GM12864 (cell line): ENCODE measurements around the gene ATG9B.
"Not testable (repeated sequence)": the region's sequence is repeated elsewhere in the genome, so short reads cannot be mapped to it uniquely, and the experiment has no call there.

ENCODE experiments used
- DNase-seq: peaks from one replicate; pipeline ENCODE4 v3.0.0-alpha.2; 2011; ENCODE audit warnings: low read depth
- H3K4me3 ChIP-seq: 2 replicates; pipeline ENCODE4 v1.5.1; 2011; ENCODE audit warnings: mild to moderate bottlenecking, low read depth, low read length, control low read depth
- CTCF ChIP-seq: IDR thresholded peaks from 2 replicates; pipeline ENCODE4 v1.5.1; 2011; ENCODE audit warnings: low read depth, mild to moderate bottlenecking, moderate library complexity, low read length, control low read depth, inconsistent platforms; ENCODE audit errors: missing control alignments

ATG9B gene

GRCh38 chr7:151013733-151014497 is 10.4 kb downstream of the ATG9B start:
- peak; percentile 40 for TF ChIP-seq CTCF
- H3K4me3 ChIP-seq: peak overlapping the region; percentile 54
- DNase-seq: peak; percentile 52

DNA sequence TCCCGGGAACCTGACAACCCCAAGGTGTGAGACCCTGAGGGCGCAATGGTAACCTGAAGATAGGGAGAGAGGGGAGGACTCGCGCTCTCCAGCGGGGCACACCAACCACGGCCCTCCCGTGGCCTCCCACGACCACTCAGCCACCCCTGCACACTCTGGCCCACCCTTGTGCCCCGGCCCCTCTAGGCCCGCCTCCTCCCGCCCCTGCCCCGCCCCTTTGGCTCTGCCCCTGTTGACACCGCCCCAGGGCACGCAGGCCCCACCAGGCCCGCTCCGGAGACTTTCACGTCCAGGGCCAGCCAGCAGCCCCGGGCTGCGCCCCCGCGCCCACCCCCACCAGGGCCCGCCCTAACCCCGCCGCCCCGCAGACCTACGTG is 10.9 kb downstream of the ATG9B start:
- TF ChIP-seq CTCF: no peak
- DNase-seq: no peak
- H3K4me3 ChIP-seq: no peak overlapping the region

DNA sequence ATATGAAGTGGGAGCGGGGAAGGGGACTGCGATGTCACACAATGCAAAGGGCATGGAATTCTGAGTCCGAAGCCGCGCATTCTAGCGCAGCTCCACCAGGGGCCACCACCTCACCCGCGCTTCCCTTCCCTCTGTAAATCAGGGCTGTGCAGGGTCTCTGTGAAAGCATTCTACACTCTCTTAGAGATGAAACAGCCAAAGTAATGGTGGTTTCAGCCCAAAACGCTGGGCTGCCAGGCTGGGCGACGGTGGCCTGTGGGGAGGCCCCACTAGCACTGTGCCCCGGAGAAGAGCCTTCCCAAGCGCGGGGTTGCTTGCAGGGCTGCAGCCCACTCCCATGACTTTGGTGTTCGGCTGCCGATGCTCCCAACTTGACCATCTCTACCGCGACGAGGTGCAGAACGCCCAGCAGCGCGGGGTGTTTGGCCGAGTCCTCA is 11.4 kb downstream of the ATG9B start:
- no peak for DNase-seq
- no peak overlapping the region for H3K4me3 ChIP-seq
- TF ChIP-seq CTCF: peak; percentile 53

DNA sequence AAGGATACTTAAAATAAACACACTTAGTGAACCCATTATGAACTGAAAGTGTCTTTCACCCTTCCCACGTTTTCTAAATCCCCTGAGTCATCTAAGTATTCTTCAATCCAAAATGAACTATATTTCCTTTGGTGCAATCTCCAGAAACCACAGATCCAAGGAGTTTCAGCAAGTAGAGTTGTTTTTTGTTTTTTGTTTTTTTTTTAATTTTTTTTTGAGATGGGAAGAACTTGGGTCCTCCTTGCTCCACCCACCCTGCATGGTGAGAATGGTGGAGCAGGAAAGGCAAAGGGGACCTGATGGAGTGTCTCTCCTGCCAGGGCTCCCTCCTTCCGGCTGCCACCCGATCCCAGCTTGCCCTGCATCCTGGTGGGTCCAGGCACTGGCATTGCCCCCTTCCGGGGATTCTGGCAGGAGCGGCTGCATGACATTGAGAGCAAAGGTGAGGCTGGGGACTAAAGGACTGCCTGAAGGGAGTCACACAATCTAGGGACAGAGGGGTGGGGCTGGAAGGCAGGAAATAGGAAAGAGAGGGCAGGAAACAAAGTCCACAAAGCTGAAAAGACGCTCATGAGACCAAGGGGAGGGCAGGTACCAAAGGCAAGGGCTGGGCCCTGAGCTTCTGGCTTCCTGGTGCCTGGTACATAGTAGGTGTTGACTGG is 12.1 kb downstream of the ATG9B start:
- no peak for DNase-seq
- H3K4me3 ChIP-seq: no peak overlapping the region
- TF ChIP-seq CTCF: no peak

GRCh38 chr7:151011616-151012015 is 12.7 kb downstream of the ATG9B start:
- not testable (repeated sequence) for H3K4me3 ChIP-seq

DNA sequence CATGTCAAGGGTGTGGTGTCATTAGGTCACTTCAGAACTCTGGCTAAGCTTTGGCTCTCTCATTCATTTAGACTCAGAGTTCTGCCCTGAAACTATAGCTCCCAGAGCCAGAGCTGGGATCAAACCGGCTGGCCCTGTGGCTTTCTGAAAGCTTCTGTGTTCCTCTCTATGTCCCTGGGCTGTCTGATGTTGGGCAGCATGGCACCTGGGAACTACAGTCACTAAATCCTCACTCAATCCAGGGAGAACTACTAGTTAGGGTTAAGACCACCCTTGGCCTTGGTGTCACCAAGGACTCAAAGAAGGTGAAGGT is 13.2 kb downstream of the ATG9B start:
- no peak for DNase-seq
- H3K4me3 ChIP-seq: no peak overlapping the region
- no peak for TF ChIP-seq CTCF

More at GRCh38 chr7:151011616-151012015, 12.7 kb downstream of the ATG9B start:
- DNase-seq: not testable (repeated sequence)

DNA sequence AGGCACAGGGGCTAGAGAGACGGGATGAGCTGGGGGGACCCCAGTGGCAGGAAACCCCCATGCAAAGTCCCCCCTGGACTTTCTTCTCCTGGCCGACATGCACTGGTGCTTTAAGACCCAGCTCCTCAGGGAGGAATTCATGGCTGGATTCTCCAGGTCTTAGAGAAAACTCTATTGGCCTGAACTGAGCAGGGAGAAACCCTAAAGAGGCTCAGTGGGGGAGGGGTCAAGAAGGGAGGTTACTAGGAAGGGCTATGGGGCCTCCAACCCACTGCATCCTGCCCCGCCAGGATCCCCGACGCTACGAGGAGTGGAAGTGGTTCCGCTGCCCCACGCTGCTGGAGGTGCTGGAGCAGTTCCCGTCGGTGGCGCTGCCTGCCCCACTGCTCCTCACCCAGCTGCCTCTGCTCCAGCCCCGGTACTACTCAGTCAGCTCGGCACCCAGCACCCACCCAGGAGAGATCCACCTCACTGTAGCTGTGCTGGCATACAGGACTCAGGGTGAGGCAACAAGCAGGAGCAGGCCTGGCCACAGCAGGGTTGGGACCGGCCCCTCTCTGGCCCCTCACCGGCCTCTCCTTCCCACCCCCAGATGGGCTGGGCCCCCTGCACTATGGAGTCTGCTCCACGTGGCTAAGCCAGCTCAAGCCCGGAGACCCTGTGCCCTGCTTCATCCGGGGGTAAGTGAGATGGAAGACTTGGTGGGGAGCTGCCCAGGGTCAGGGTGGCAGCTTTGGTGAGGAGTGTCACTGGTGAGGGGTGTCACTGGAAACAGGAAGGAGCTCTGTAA is 13.8 kb downstream of the ATG9B start:
- no peak overlapping the region for H3K4me3 ChIP-seq

More for the DNA sequence above, 13.8 kb downstream of the ATG9B start:
- no peak for DNase-seq
- no peak for TF ChIP-seq CTCF
